ENCODE data around the gene BCAR1. TPM values are rescaled to one million over a fixed set of nuclear protein-coding genes. Genes with fewer than 3 reads are reported as not detected.

The BCAR1 gene
- total and polyA plus RNA-seq, 2 experiments from 2014 or later: 37.9 to 140 TPM

GRCh38 chr16:75294773-75295459 is 43.5 kb upstream of the BCAR1 start:
- H3K4me3 ChIP-seq: no peak overlapping the region
- H3K9me2 ChIP-seq (ENCODE audit: insufficient read depth): no peaks in the 10 kb centered on the region
- Mint-ChIP-seq H3K27ac (no peak overlapping the region), H3K27me3 (ENCODE audit: insufficient read depth, low read depth, poor library complexity) (peaks cover 3% of the 10 kb centered on the region), H3K4me1 (peaks cover 3% of the 10 kb centered on the region; the same call in 2 of the 3 replicates), H3K36me3 (ENCODE audit: low read depth) (peaks cover 20% of the 10 kb centered on the region), H3K4me3 (no peak overlapping the region), H3K9me3 (no peaks in the 10 kb centered on the region)
- H3K4me1 ChIP-seq (ENCODE audit: insufficient read depth): no peaks in the 10 kb centered on the region
- no peaks in the 10 kb centered on the region for H3K27me3 ChIP-seq (ENCODE audit: insufficient read depth)
- H3K27ac ChIP-seq (ENCODE audit: low read depth): peak overlapping the region; percentile 76; the same call in 1 of the 2 replicates
- no peaks in the 10 kb centered on the region for H3F3A ChIP-seq (replicated peaks; ENCODE audit: low read depth)
- DNase-seq (ENCODE audit: low spot score) (no peak), ATAC-seq (no peak)
- peaks cover 23% of the 10 kb centered on the region for H3K36me3 ChIP-seq (ENCODE audit: insufficient read depth)
- H2AFZ ChIP-seq: no peak overlapping the region
- H3K79me2 ChIP-seq (replicated peaks; ENCODE audit: insufficient read depth): no peaks in the 10 kb centered on the region
- TF ChIP-seq NANOG (IDR thresholded peaks at IDR 0.05; ENCODE audit: borderline replicate concordance): no peak
- H4K20me1 ChIP-seq (replicated peaks; ENCODE audit: insufficient read depth): no peaks in the 10 kb centered on the region; the same call in none of the 2 replicates
- H3K4me2 ChIP-seq: no peak overlapping the region

GRCh38 chr16:75293772-75294171 is 42.3 kb upstream of the BCAR1 start:
- Histone ChIP-seq H3K4me1 (ENCODE audit: insufficient read depth) (no peaks in the 10 kb centered on the region), H3K9me2 (ENCODE audit: insufficient read depth) (no peaks in the 10 kb centered on the region), H3F3A (replicated peaks; ENCODE audit: low read depth) (no peaks in the 10 kb centered on the region), H3K4me3 (no peak overlapping the region), H3K27me3 (ENCODE audit: insufficient read depth) (no peaks in the 10 kb centered on the region), H4K20me1 (replicated peaks; ENCODE audit: insufficient read depth) (no peaks in the 10 kb centered on the region; the same call in none of the 2 replicates), H2AFZ (no peak overlapping the region), H3K4me2 (no peak overlapping the region), H3K27ac (ENCODE audit: low read depth) (peak overlapping the region; percentile 76; the same call in 1 of the 2 replicates), H3K79me2 (replicated peaks; ENCODE audit: insufficient read depth) (no peaks in the 10 kb centered on the region), H3K36me3 (ENCODE audit: insufficient read depth) (peaks cover 23% of the 10 kb centered on the region)
- Mint-ChIP-seq H3K4me1 (peaks cover 3% of the 10 kb centered on the region; the same call in 1 of the 3 replicates), H3K4me3 (no peak overlapping the region), H3K36me3 (ENCODE audit: low read depth) (peaks cover 15% of the 10 kb centered on the region; the same call in 2 of the 3 replicates), H3K27ac (no peak overlapping the region), H3K27me3 (ENCODE audit: insufficient read depth, low read depth, poor library complexity) (peaks cover 3% of the 10 kb centered on the region), H3K9me3 (no peaks in the 10 kb centered on the region)
- no peak for DNase-seq (ENCODE audit: low spot score)
- ATAC-seq: no peak
- TF ChIP-seq ETS1 (IDR thresholded peaks at IDR 0.05): no peak
- no peak for TF ChIP-seq EZH2 (IDR thresholded peaks at IDR 0.05; ENCODE audit: low read depth, unreplicated experiment)
- no peak for TF ChIP-seq REST (IDR thresholded peaks at IDR 0.05; ENCODE audit: unreplicated experiment)
- no peak for TF ChIP-seq POLR2AphosphoS5 (IDR thresholded peaks at IDR 0.05; ENCODE audit: low read depth)
- no peak for TF ChIP-seq ZNF114 (CRISPR knock-in tag; IDR thresholded peaks at IDR 0.05)
- no peak for TF ChIP-seq CTCF (conservative IDR thresholded peaks at IDR 0.05; ENCODE audit: low read depth in 2 of 2)
- TF ChIP-seq ZNF331 (CRISPR knock-in tag; IDR thresholded peaks at IDR 0.05; ENCODE audit: low read depth): no peak
